HG03196 (cell line): Measurements from ENCODE around the gene LSM10.

ENCODE experiments used
- ATAC-seq: cut with Tn5 transposase; IDR thresholded peaks from one replicate; pipeline ENCODE4 v1.9.1; 2021; ENCODE audit not compliant: unreplicated experiment

LSM10 gene

GRCh38 chr1:36385410-36386264 is 12.1 kb downstream of the LSM10 start, which contains the start of gene STK40:
Gene STK40, minus strand, starts transcription at chr1:36385924. Its CDS starts 24,592 bp downstream, at chr1:36361332.
- ATAC-seq = peak; percentile 81

- no peak for ATAC-seq
Observed at GRCh38 chr1:36384542-36385409, 12.9 kb downstream of the LSM10 start.

DNA sequence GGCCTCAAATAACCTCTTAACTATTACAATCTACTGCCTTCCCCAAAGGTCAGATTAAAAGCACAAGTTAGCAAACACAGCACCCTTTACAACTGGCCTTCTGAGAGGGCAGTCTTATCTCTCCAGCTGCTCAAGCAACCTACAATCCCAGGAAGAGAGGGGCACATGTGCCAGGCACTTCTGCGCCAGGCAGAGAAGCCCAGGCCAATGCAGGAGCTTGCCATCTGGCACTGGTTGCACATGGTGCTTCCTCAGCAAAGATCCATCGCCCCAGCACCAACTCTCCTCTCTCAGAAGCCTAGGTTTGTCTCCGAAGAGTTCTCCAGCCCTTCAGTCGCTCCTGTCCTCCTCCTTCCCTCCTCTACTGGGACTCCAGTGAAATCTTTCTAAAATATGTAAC is 14.5 kb downstream of the LSM10 start:
- no peak for ATAC-seq

- no peak for ATAC-seq
Observed at GRCh38 chr1:36382669-36383068, 15.0 kb downstream of the LSM10 start.

DNA sequence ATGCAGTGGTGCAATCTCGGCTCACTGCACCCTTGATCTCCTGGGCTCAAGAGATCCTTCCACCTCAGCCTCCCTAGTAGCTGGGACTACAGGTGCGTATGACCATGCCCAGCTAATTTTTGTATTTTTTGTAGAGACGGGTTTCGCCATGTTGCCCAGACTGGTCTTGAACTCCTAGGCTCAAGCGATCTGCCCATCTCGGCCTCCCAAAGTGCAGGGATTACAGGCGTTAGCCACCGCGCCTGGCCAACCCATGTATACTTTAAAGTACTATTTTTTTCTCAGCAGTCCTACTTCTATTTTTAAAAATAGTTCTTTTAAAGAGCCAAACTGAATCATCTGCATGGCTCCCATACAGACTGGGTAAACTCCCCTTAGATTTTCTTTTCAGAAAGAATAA is 15.5 kb downstream of the LSM10 start:
- no peak for ATAC-seq

DNA sequence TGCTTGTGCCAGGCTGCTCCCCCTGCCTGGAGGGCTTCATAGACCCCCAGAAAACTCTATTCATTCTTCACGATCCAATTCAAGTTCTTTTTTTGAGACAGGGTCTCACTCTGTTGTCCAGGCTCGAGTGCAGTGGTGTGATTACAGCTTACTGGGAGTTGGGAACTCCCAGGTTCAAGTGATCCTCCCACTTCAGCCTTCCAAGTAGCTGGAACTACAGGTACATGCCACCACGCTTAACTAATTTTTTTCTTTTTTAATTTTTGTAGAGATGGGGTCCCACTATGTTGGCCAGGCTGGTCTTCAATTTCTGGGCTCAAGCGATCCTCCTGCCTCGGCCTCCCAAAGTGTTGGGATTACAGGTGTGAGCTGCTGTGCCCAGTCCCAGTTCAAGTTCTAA is 16.3 kb downstream of the LSM10 start:
- ATAC-seq = no peak

DNA sequence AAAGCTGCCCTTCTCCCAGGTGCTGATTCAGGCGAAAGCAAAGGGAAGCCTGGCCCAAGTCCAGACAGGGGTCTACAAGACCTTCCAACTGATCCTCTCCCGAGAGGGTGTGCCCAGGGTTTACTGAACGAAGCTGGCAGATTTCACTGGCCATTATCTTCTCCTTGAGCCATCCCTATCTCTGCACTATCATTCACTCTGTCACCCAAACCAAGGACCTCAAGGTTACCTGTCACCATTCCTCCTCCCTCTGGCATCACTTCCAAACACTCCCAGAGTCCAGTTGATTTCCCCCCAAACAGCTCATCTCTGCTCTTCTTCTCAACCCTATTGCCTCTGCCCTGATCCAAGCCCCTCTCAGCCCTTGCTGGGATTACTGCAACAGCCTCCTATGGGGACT is 16.9 kb downstream of the LSM10 start:
- ATAC-seq = no peak

DNA sequence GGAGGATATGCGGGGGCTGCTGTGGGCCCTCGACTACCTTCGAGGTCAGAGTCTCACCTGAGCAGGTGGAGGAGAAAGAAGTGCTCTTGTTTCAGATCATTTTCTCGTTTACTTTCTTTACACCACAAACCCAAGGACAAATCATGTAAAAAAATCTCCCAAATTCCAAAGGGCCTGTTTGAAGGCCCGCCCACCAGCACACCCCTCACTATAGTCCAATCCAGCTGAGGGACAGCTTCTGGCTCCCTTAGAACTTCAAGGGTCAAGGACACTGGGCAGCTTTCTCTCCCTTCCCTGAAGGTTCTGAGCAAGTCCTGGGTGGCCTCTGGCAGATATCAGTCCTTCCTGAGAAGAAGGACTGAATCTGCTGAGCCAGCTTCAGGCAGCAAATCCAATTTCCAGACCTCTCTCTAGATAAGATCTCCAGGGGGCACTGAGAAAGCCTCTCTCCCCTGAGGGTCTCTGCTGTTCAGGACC is 17.5 kb downstream of the LSM10 start:
- ATAC-seq = no peak

DNA sequence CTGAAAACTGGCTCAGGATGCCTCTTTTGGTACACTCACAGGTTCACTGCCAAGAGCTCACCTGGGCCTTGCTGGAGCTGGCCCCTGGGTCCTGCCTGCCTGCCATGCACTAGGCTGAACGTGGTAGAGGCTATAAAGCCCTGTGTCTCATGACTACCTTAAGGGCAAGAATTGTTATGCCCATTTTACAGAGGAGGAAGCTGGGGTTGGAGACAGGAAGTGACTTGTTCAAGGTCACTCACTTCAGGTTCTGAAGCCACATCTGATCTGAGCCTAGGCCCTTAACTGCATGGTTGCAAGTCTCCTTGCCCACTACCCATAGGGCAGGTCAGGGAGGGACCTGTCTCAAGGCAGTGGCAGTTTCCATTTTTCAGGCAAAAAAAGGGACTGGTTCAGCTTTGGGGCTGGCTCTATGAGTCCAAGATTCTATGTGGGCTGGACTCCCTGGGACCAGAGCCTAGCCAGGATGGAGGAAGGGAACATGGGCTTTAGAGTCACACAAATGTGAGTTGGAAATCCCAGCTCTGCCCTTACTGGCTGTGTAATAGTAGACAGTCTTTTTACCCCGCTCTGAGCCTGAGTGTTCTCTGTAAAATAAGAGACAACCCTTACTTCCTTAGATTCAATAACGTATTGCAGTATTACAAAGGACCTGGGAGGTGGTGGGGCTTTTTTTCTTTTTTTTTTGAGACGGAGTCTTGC is 19.8 kb downstream of the LSM10 start:
- ATAC-seq = no peak

DNA sequence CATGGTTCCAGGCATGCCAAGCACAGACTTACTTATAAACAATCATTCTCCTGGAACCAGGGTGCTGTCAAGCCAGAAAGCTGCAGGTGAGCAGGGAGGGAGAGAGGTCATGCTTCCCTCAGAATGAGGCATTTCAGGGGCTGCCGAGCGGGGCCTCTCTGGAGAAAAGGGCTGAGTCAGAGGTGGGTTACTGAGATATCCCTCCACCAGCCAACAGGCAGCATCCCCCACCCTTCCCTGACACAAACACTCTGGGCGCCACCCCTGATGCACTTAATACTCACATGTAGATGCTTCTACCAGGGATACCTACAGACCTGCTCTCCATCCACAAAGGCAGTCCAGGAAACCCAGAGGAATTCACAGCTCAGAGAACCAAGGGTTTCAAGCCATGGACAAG is 25.1 kb downstream of the LSM10 start:
- no peak for ATAC-seq

- ATAC-seq = no peak
Observed at GRCh38 chr1:36369061-36369861, 28.4 kb downstream of the LSM10 start.

DNA sequence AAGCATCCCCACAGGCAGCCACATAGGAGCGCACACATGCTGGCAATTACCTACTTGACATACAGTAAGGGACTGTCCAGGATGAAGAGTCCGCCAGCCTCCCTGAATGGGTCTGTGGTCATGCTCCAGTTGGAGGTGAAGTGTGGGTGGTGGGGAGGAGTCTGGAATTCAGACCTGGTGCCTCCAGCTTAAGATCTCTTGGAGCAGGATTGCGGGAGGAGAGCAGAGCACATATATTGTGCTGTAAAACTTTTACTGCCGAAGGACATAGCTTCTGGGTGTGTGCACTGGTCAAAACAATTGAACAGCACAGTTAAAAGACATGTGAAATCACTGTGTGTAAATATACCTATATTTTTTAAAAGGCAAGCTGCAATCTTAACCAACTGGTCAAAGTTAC is 29.9 kb downstream of the LSM10 start:
- ATAC-seq = no peak

DNA sequence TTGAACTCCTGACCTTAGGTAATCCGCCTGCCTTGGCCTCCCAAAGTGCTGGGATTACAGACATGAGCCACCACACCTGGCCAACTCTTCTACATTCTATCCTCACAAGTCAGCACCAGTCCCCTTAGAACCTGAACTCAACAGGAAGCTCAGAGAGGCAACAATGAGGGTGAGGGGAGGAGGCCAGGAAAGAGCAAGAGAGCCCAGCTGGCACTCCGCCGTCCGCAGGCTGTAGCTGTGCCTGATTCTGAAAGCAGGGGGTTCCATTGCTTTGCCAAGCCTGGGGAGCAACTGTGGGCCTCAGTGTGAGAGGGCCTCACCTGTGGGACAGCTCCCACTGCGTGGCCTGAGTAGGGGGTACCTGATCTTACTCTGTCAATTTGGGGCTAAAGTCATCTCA is 30.6 kb downstream of the LSM10 start:
- no peak for ATAC-seq

DNA sequence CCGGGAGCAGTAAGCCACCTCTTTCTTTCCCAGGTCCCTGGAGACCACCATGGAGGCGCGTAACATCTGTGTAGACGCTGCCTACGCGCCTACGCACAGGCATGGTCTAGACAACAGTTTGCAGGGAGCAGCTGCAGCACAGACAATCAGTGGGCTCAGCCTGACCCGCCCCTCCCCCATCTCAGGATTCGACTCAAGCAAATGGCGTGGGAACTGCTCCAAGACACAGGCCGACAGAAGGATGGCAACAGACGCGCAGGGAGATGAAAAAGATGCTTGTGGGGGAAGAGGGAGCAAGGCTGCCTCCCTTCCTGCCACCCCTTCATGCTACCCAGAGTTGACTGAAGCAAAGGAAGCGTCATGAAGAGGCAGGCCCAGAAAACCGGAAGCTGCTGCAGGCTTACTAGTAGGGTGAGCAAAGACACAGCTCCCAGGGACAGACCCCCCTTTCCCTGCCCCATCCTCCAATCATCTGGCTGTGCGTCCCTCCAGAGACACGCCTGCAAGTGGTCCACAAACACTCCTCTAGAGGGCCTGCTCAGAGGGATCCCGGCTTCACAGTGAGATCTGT is 31.5 kb downstream of the LSM10 start:
- no peak for ATAC-seq

DNA sequence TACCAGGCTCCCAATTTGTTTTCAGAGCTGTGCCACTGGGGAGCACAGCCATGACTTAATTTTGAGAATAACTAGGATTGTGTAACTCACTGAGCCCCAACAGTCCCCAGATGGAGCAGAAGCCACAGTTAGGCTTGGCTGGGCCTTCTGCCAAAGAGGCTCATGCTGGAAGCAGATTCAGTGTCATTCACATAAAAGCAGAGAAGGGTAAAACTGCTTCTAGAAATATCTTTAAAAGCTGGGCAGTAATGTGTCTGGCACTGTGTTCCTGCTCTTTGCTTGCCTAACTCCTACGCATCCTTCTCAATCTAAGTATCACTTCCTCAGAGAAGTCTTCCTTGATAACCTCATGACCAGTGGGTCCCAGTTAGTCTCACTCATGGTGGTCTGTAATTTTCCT is 32.3 kb downstream of the LSM10 start:
- ATAC-seq = no peak

DNA sequence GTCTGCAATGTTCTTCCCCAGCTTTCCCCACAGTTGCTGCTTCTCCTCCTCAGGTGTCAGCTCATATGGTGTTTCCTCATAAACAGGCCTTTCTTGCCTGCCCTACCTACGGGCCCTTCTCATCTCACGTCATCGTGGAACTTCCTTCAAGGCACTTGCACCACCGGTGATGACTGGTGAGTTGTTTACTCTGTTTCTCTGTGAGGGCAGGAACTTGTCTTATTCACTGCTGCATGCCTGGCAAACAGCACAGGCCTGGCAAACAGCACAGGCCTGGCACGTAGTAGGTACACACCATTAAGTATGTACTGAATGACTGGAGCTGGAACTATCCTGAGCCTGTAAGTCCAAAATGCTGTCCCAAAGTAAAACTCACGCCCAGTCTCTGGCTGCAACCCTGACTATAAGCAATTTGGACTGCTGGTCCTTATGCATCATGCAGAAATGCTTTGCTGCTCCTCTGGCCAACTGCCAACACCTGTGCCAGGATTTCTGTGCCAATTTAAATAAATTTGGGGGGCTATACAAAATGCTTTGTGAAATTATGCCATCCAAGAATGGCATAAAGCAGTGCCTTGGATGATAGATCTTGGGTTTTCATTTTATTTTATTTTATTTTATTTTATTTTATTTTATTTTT is 37.7 kb downstream of the LSM10 start:
- no peak for ATAC-seq

DNA sequence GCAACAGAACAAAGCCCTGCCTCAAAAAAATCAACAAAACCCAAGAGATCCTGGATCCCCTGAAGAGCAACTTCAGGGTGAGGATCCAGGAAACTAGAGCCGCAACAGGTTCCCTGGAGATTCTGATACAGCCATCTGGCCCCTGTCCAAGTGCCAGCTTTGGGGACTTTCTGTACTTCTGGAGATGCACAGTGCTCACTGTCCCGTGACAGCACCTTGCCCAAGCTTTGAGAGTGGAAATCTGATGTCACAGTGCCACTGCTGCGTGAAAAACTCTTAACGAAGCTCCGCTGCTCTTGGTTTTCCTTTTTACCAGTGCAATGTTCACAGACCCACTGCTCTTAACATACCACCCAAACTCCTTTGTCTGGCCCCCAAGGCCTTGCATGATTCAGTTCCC is 38.3 kb downstream of the LSM10 start:
- ATAC-seq = no peak

DNA sequence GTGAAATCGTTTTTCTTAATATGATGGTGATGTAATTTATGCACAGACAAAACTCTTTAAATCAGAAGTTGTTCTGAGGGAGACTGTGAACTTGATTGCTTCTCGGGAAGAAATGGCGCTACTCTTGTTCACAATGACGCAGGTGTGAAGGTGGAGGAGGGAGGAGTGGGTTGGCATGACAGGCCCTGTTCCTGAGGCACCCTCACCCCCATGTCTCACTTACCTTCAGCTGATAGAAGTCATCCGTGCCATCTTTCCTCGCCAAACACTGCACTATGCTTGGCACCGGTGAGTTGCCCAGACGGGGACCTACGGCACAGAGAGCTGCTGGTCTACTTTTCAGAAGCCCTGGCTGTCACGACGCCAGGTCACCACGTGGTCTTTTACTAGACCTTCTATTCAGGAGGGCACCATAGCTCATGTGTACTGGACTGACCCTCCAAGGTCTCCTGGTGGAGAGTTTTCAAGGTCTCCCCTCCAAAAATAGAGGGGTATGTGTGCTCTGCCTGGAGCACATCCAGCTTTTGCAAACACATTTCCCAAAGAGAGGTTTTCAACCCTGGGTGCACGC is 39.1 kb downstream of the LSM10 start:
- ATAC-seq = no peak

- ATAC-seq = no peak
Observed at GRCh38 chr1:36355811-36356210, 41.9 kb downstream of the LSM10 start.
